ENCODE data around the gene BAZ2B.
"Not testable (repeated sequence)": the region's sequence is repeated elsewhere in the genome, so short reads cannot be mapped to it uniquely, and the experiment has no call there.

Gene BAZ2B

DNA sequence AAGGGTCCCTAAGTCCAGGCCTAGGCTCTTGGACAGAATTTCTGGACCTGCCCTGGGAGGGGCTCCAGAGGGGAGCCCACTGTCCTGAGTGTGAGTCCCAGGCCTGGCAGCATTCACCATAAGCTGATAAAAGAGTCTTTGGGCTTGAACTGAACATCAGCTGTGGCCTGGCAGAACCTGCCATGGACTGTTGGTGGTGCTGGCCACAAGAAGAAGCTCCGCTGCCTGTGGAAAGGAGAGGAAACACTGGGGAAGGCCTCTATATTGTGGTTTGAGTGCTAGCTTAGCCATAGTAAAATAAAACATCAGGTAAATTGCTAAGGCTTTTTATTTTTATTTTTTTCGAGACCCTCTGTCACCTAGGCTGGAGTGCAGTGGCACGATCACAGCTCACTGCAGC lies 20.9 kb upstream of the BAZ2B start:
- DNase-seq (ENCODE audit: extremely low spot score) = no peak
- CTCF ChIA-PET = interaction anchor here (1.2 to 1.3 kb wide), 3 partner anchors 9 to 18 kb away, joined by 3 read pairs; no protein-coding TSS in a partner anchor
- TF ChIP-seq, protein P1, sequence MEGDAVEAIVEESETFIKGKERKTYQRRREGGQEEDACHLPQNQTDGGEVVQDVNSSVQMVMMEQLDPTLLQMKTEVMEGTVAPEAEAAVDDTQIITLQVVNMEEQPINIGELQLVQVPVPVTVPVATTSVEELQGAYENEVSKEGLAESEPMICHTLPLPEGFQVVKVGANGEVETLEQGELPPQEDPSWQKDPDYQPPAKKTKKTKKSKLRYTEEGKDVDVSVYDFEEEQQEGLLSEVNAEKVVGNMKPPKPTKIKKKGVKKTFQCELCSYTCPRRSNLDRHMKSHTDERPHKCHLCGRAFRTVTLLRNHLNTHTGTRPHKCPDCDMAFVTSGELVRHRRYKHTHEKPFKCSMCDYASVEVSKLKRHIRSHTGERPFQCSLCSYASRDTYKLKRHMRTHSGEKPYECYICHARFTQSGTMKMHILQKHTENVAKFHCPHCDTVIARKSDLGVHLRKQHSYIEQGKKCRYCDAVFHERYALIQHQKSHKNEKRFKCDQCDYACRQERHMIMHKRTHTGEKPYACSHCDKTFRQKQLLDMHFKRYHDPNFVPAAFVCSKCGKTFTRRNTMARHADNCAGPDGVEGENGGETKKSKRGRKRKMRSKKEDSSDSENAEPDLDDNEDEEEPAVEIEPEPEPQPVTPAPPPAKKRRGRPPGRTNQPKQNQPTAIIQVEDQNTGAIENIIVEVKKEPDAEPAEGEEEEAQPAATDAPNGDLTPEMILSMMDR (IDR thresholded peaks at IDR 0.05; ENCODE audit: control extremely low read depth, extremely low read depth, low read depth, missing control alignments) = no peak
- POLR2A ChIA-PET = no interaction called here

DNA sequence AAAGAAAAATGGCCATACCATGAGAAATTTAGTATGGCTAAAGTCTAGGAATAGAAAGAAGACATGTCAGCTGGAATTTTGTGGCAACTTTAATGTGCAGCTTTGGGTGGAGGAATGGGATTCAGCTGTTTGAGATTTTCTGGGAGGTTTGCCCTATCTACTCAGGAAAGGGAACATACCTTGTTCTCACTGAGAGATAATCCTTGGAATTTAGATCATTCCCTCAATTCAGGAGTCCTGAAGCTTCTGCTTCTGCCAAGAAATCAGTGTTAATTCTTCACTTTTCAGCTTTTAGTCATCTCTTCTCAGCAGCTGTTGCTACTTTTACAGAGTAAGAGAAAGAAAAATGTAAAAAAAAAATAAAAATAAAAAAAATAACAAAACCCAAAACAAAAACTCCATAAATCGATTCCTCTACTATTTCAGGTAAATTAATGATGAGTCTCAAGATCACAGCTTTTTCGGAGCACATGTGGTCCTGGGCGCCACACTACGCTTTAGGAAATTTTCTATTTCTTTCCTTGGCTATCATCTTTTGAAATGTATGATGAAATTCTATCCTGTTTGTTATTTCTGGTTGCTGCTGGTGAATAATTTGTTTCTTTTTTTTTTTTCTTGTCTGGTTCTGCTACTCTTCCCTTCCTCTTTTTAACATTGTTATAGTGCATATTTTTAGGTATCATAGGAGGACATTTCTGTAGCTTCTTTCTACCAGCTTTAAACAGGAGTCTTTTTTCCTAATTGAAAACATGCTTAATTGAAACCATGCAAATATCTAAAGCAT lies 18.9 kb upstream of the BAZ2B start:
- ChIA-PET POLR2A (no interaction called here), CTCF (interaction anchor here (1.2 kb wide), 1 partner anchor 10 kb away, joined by 3 read pairs; no protein-coding TSS in a partner anchor)
- DNase-seq (ENCODE audit: extremely low spot score) = no peak
- TF ChIP-seq, protein P1 (IDR thresholded peaks at IDR 0.05; ENCODE audit: control extremely low read depth, extremely low read depth, low read depth, missing control alignments) = no peak

DNA sequence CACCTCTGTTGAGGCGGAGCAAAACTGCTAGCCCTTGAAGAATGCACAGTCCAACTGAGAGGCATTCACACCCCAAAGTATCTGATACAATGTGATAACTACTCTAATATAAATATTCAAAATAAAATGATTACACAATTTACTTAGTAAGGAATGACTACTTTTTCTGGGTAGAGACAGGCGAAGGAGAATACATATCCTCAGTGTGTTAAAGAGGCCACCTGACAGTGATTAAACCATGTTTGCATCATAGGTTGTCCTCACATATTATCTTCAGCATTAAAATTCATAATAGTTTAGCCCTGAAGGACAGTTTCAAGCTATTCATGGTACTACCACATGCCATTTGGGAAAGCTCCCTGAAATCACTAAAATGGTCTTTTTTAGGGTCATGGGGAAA lies 16.9 kb upstream of the BAZ2B start:
- TF ChIP-seq, protein P1 (IDR thresholded peaks at IDR 0.05; ENCODE audit: control extremely low read depth, extremely low read depth, low read depth, missing control alignments) = no peak
- ChIA-PET CTCF (no interaction called here), POLR2A (no interaction called here)
- DNase-seq (ENCODE audit: extremely low spot score) = no peak

DNA sequence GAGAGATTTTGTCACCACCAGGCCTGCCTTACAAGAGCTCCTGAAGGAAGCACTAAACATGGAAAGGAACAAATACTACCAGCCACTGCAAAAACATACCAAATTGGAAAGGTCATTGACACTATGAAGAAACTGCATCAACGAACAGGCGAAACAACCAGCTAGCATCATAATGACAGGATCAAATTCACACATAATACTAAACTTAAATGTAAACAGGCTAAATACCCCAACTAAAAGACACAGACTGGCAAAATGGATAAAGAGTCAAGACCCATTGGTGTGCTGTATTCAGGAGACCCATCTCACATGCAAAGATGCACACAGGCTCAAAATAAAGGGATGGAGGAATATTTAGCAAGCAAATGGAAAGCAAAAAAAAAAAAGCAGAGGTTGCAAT lies 9.3 kb upstream of the BAZ2B start:
- POLR2A ChIA-PET; DNase-seq (ENCODE audit: extremely low spot score): not testable (repeated sequence)
- CTCF ChIA-PET = interaction anchor here (1.3 kb wide), 1 partner anchor 10 kb away, joined by 3 read pairs; no protein-coding TSS in a partner anchor

DNA sequence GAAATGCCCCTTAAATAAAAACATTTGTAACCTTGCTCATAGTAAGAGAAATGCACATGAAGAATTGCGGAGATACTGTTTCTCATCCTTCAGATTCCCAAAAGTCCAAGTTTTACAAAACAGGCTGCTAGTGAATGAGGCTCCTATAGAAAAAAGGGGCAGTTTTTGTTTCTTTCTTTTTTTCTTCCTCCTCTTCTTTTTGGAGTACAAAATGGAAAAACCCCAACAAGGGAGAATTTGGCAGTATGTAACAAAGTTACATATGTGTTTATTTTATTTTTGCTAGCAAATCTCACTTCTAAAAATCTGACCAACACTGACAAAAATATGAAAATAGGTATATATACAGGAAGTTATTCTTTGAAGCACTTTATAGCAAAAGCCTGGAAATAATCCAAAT lies 7.1 kb upstream of the BAZ2B start:
- ChIA-PET POLR2A (no interaction called here), CTCF (interaction anchor here (1.2 kb wide), 1 partner anchor 14 kb away, joined by 3 read pairs; no protein-coding TSS in a partner anchor)
- no peak for DNase-seq (ENCODE audit: extremely low spot score)
- TF ChIP-seq, protein P1 (IDR thresholded peaks at IDR 0.05; ENCODE audit: control extremely low read depth, extremely low read depth, low read depth, missing control alignments) = no peak

DNA sequence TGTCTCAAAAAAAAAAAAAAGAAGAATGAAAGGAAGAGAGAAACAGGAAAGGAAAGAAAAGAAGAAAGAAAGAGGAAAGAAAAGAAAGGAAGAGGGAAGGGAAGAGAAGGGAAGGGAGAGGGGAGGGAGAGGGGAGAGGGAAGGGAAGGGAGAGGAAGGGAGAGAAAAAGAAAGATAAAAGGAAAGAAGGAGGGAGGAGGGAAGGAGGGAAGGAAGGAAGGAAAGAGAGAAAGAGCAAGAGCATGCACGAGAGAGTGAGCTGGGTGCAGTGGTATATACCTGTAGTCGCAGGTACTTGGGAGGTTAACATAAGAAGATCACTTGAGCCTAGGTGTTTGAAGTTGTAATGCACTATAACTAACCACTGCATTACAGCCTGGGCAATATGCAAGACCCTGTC lies 6.6 kb upstream of the BAZ2B start:
- CTCF ChIA-PET = interaction anchor here (1.8 kb wide), 1 partner anchor 10 kb away, joined by 4 read pairs; no protein-coding TSS in a partner anchor
- TF ChIP-seq, protein P1 (IDR thresholded peaks at IDR 0.05; ENCODE audit: control extremely low read depth, extremely low read depth, low read depth, missing control alignments) = no peak
- POLR2A ChIA-PET = no interaction called here
- no peak for DNase-seq (ENCODE audit: extremely low spot score)

DNA sequence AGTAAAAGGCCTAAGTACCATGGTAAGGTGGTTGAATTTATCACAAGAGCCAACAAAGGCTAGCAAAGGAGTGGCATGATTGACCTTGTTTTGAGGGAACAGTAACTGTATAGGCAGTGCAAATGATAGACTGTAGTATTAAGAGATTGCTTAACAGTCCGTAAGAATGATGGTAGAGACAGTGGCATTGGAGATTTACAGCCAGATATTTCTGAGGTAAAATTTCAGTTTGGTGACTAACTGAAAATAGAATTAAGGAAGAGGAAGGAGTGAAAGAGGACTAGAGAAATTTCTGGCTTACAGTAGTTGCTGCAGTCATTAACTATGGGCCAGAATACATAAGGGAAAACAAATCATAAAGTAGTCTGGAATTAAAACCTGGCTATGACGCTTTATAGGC lies 4.4 kb upstream of the BAZ2B start:
- ChIA-PET CTCF (interaction anchor here (0.9 to 1.1 kb wide), 2 partner anchors 12 to 23 kb away, joined by 4 read pairs; no protein-coding TSS in a partner anchor), POLR2A (no interaction called here)
- TF ChIP-seq, protein P1 (IDR thresholded peaks at IDR 0.05; ENCODE audit: control extremely low read depth, extremely low read depth, low read depth, missing control alignments) = no peak
- no peak for DNase-seq (ENCODE audit: extremely low spot score)

All from GM10248 (cell line).